ENCODE data around the gene TMEM117.

The TMEM117 gene

DNA sequence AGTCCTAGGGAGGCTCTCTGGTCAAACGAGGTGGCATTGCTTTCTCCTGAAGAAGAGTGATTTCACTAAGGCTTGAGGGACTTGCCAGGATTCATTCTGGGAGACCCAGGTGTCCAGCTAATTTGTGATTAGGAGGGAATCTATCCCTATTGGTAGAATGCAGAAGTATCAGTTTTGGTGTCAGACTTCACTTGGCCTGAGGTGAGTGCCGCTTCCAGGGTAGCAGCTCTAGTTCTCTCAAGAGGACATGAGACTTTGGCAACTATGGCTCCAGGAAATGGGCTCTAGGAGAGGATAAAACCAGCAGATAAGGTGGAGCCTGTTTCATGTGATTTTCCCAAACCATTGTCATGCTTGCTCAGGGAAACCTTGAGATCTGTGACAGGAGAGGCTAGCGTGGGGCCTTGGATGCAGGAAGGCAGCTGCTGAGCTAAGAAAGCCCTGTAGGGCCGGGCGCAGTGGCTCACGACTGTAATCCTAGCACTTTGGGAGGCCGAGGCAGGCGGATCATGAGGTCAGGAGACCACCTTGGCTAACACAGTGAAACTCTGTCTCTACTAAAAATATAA lies 11.6 kb upstream of the TMEM117 start:
- TF ChIP-seq, protein P1, sequence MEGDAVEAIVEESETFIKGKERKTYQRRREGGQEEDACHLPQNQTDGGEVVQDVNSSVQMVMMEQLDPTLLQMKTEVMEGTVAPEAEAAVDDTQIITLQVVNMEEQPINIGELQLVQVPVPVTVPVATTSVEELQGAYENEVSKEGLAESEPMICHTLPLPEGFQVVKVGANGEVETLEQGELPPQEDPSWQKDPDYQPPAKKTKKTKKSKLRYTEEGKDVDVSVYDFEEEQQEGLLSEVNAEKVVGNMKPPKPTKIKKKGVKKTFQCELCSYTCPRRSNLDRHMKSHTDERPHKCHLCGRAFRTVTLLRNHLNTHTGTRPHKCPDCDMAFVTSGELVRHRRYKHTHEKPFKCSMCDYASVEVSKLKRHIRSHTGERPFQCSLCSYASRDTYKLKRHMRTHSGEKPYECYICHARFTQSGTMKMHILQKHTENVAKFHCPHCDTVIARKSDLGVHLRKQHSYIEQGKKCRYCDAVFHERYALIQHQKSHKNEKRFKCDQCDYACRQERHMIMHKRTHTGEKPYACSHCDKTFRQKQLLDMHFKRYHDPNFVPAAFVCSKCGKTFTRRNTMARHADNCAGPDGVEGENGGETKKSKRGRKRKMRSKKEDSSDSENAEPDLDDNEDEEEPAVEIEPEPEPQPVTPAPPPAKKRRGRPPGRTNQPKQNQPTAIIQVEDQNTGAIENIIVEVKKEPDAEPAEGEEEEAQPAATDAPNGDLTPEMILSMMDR (IDR thresholded peaks at IDR 0.05; ENCODE audit: low read depth, low read length, missing control alignments), result no peak
- H3K4me3 ChIP-seq (ENCODE audit: low read depth, low read length), result no peak overlapping the region
- DNase-seq (ENCODE audit: low read depth), result no peak

DNA sequence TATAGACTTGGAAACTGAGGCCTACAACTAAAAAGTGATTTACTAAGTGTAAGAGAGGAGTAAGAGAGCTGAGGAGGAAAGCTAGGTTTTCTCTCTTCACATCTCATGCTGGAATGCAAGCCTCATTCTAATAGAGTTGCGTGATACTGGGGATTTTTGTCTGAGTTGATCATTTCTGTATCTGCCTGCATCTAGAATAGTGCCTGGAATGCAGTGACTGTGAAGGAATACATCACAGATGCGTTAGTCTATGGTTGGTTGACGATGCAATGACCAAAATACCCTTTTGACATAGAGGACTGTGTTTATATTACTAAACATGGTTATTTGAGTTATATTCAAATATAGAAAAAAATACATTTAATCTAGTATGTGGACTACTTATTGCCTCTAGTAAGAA lies 9.2 kb upstream of the TMEM117 start:
- TF ChIP-seq, protein P1 (IDR thresholded peaks at IDR 0.05; ENCODE audit: low read depth, low read length, missing control alignments), result no peak
- no peak for DNase-seq (ENCODE audit: low read depth)
- no peak overlapping the region for H3K4me3 ChIP-seq (ENCODE audit: low read depth, low read length)

DNA sequence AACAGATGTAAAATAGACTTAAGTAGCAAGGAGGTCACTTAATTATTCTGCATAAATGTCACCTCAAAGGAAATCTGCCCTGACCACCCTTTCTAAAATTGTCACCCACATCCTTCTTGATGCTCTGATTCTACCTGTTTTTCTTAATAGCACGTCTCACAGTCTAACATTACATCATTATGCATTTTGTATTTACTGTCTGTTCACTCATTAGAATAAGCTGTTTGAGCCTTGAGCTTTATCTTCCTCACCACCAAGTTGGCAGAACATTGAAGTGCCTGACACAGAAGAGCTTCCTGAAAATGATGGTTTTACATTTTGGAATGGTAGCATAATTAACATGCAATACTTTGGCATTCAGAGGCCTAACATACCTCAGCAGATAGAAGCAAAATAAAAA lies 8.8 kb upstream of the TMEM117 start:
- TF ChIP-seq, protein P1 (IDR thresholded peaks at IDR 0.05; ENCODE audit: low read depth, low read length, missing control alignments), result no peak
- no peak for DNase-seq (ENCODE audit: low read depth)

DNA sequence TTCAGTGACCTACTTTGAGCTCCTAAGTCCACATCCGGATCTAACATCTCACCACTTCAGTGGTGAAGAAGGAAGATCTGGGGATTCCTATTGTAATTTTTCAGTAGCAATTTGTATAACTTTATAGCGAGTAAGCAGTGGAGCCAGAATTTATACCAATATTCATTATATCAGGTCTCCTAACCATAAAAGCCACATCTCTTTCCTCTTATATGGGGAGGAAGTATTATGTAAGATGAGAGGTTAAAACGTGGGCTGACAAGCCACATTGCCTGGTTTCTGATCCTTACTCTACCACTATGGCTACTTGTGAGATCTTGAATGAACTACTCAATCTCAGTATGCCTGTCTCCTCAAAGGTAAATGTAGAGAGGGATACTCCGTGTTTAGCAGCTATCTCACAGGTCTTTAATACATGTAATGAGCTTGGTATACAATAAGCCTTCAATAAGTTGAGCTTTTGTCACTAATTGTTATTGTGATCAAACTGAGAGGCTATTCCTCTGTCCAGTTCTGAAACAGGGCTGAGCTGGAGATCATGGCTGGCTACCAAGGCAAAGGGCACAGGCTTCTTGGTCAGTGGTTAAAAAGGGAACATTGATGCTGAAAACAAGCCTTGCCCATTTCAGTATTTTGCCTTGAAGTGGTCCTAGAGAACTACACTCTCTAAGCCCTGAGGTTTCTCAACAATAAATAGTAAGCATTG lies 3.3 kb upstream of the TMEM117 start:
- no peak for DNase-seq (ENCODE audit: low read depth)
- TF ChIP-seq, protein P1 (IDR thresholded peaks at IDR 0.05; ENCODE audit: low read depth, low read length, missing control alignments), result no peak
- H3K4me3 ChIP-seq (ENCODE audit: low read depth, low read length), result no peak overlapping the region

More for the DNA sequence above, 8.8 kb upstream of the TMEM117 start:
- no peak overlapping the region for H3K4me3 ChIP-seq (ENCODE audit: low read depth, low read length)

DNA sequence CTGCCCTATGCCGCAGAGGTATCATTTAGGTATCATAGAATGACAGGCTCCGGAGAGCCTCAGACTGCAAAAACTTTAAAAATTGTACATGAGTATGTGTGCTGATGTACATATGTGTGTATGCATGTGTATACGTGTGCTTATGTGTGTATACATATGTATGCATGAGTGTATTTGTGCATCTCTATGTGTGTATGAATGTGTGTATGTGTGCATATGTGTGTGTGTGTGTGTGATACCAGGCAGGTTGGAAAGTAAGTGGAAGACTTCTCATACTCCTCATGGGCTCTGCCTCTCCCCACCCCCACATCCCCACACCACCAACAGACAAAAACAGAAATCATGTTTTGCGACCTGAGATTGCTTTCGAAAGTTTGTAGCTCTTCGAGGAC lies 621 bp upstream of the TMEM117 start:
- no peak for DNase-seq (ENCODE audit: low read depth)
- TF ChIP-seq, protein P1 (IDR thresholded peaks at IDR 0.05; ENCODE audit: low read depth, low read length, missing control alignments), result no peak
- H3K4me3 ChIP-seq (ENCODE audit: low read depth, low read length), result peak overlapping the region; percentile 86

DNA sequence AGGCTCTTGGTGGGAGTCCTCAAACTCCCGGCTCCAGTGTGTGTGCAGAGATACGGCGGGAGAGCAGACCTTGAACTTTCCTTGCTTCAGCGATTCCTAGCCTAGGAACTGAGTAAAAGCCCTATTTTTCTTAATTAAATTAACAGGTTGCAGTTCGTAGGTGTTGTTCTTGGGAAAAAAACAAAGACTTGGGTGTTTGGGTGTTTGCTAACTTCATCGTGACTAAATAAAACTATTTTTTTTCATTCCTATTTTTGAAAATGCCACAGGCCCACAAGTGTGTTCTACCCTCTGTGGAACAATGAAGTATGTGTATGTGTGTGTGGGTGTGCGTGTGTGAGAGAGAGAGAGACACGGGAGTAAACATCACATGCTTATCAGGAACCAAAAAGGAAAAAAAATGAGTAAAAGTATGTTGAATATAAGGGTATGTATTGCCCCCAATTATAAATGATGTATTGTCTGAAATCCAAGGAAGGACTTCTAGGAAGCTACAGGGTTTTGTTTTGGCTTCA lies 651 bp downstream of the TMEM117 start:
- TF ChIP-seq, protein P1 (IDR thresholded peaks at IDR 0.05; ENCODE audit: low read depth, low read length, missing control alignments), result no peak
- peak overlapping the region; percentile 86 for H3K4me3 ChIP-seq (ENCODE audit: low read depth, low read length)
- no peak for DNase-seq (ENCODE audit: low read depth)

All from GM12864 (cell line).